Measurements from ENCODE around the gene SLC25A47.
"Not testable (repeated sequence)": the region's sequence is repeated elsewhere in the genome, so short reads cannot be mapped to it uniquely, and the experiment has no call there.

SLC25A47 gene

DNA sequence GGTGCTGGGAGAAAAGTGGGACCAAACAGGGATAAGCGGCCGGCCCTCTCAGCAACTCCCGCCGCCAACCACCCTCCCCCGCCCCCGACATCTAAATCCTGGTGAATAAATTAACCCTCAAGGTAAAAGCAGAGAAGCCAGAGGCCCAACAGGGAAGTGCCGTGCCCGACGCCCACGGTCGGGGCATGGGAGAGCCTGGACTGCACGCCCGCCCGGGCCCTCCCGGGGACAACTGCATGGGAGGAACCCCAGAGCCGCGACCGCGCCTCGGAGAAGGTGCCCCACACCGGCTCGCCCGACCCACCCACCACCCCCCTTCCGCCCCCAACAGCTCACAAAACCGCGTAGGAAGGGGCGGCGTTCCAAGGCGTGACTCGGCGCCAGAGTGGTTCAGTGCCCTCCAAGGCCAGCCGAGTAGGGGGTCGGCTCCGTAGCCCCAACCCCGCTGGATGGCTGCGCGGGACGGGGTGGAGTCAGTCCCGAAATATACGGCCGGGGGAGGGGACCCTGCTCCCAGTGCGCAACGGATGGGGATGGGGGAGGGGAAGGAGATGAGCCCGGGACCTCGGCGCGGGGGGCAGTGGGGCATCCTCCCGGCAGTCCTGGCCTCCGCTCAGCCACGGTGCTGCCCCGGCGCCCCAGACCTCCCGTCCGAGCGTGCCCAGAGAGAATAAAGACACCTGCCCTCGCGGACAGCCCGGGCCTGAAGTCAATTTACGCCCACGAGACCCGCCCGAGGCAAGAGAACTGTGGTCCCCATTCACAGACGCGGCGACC is 17.6 kb upstream of the SLC25A47 start:
- no peak for DNase-seq (ENCODE audit: low spot score)

DNA sequence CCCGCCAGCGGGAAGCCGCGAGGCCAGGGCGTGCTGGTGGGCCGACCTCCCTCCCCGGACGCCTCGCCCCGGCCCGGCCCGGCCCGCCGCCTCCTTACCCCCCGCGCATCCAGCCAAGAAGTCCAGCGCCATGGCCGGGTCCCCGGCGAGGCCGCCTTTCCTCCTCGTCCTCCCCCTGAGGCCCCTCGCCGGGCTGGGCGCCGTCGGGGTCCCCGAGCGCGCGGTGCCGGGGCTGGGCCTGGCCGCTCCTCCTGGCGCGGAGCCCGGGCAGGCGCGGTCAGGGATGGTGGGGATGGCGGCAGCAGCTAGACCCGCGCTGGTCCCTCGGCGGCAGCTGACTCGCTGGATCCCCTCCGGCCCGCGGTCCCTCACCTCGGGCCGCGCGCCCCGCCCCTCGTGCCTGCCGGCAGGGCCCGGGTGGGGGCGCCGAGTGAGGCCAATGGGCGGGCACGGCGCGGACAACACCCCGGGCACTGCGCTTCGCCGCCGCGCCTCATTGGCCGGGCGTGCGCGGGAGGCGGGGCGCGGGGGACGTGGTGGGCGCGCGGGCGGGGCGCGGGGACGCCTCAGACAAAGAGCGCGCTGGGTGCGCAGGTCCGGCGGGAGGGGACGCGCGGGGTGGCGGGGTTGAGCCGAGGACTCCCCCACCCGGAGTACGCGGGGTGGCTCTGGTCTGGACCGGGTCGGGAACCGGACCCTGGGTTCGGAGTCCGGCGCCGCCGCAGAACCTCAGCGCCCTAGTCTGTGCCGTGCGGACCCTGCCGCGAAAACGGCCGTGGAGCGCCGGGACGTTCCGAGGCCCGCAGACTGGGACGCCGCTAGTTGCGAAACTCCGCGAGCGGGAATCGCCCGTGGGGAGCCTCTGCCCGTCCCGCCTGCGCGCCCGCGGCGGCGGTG is 16.8 kb upstream of the SLC25A47 start, which contains the start of gene SLC25A29:
Gene SLC25A29, minus strand, starts transcription at position 344 of the 897 bp plus-strand sequence. Its CDS starts 212 bp downstream, at position 132.
- DNase-seq (ENCODE audit: low spot score) = peak; percentile 89

- no peak for DNase-seq (ENCODE audit: low spot score)
Measured at GRCh38 chr14:100306998-100307765, 16.0 kb upstream of the SLC25A47 start.

DNA sequence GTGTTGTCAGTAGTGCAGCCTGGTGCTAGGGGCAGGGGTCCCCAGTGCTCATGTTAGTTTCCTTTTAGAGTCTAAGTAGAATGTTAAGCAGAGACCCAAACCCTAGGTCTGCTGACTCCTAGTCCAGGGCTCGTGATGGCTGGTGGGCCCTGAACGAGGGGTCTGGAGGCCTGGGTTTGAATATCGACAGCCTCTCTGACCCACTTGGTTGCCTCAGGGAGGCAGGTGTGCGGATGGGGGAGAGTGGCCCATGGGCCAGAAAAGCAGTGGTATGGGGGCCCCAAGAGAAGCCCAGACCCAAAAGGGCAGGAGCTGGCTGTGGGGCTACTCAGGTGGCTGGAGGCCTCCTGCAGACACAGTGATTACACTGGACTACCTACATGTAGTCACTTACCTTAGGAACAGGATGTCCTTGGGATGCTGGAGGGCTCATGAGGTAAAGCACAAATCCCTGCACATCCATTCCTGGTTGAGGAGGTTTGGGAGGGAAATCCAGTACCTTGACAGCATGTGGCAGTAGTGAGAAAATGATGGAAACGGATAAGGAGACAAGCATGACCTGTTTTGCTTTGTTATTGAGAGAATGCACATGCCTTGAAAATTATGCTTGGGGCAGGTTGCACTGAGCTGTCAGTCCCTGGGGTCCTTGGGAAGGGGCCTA is 15.2 kb upstream of the SLC25A47 start:
- DNase-seq (ENCODE audit: low spot score) = no peak

DNA sequence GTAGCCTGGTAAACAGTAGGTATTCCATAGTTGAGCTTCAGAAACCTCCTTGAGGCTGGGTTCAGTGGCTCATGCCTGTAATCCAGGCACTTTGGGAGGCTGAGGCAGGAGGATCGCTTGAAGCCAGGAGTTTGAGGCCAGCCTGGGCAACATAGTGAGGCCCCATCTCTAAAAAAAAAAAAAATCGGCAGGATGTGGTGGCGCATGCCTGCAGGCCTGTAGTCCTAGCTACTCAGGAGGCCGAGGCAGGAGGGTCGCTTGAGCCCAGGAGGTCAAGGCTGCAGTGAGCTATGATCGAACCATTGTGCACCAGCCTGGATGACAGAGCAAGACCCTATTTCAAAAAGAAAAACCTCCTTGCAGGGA is 14.7 kb upstream of the SLC25A47 start:
- DNase-seq (ENCODE audit: low spot score) = not testable (repeated sequence)

GRCh38 chr14:100309028-100309737 is 14.0 kb upstream of the SLC25A47 start:
- DNase-seq (ENCODE audit: low spot score) = no peak

- not testable (repeated sequence) for DNase-seq (ENCODE audit: low spot score)
Measured at GRCh38 chr14:100312110-100312876, 10.8 kb upstream of the SLC25A47 start.

- DNase-seq (ENCODE audit: low spot score) = no peak
Measured at GRCh38 chr14:100312877-100313400, 10.2 kb upstream of the SLC25A47 start.

DNA sequence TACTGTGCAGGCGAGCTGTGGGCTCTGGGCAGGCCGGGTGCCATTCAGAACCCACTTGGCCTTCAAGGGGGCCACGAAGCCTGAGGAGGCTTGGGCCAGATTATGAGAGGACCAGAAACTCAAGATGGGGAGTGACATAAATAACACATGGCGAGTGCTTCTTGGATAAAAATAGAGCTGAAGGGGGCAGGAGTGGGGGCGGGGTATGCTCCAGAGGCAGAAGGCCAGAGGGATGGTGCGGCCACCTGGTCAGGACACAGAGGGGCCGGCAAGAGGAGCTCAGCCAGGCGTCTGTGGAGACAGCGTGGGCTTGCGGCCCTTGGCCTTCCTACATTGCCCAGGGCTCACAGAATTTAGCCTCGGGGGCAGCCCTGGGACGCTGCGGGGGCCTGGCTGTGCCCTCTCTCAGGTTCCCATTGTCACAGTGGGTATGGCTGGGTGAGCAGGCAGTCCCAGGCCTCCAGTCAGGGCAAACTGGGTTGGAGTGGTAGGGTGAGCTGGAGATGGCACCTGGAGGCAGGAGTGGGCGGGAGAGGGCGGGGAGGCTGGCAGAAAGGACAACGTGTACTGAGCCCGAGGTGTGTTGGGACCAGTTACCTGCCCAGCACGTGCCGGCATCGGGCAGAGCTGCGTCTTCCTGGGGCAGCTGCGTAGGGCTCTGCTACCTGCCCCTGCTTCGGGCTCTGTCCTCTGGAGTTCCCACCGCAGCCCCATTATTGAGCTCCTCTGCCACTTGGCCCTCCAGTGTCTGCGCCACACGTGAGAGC is 9.5 kb upstream of the SLC25A47 start:
- no peak for DNase-seq (ENCODE audit: low spot score)

DNA sequence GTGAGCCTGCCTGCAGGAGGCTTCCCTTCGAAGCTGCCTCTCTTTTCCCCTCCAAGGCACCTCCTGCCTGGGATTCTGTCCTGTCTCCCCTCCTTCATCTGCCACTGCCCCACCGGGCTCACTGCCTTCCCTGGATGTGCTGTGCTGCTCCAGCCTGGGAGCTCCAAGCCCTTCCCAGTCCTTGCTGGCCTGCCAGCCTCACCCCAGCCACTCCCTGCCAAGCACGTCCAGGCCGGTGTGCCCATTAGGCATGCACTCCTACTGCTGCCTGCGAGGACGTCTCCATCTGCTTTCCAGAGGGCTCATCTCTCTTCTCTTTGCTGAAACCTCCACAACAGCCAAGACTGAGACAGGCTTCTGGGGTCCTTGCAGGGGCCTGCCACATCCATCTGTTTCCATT is 8.4 kb upstream of the SLC25A47 start:
- no peak for DNase-seq (ENCODE audit: low spot score)

DNA sequence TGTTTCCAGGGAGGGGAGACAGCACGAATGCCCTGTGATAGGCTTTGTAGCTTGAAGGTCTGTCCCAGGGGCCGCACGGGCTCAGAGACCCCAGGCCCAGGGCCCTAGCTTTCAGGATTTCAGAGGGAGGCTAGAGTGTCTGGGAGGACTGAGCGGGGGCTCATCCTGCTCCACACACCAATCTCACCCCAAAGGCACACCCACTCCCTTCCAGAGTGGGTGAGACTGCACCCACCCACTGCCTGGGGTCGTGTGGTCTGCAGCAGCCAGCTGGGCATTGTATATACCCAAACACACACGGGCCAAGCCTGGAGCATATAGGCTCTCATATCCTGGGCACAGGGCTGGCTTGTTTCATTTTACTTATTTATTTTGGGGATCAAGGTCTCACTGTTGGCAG is 5.8 kb upstream of the SLC25A47 start:
- no peak for DNase-seq (ENCODE audit: low spot score)

DNA sequence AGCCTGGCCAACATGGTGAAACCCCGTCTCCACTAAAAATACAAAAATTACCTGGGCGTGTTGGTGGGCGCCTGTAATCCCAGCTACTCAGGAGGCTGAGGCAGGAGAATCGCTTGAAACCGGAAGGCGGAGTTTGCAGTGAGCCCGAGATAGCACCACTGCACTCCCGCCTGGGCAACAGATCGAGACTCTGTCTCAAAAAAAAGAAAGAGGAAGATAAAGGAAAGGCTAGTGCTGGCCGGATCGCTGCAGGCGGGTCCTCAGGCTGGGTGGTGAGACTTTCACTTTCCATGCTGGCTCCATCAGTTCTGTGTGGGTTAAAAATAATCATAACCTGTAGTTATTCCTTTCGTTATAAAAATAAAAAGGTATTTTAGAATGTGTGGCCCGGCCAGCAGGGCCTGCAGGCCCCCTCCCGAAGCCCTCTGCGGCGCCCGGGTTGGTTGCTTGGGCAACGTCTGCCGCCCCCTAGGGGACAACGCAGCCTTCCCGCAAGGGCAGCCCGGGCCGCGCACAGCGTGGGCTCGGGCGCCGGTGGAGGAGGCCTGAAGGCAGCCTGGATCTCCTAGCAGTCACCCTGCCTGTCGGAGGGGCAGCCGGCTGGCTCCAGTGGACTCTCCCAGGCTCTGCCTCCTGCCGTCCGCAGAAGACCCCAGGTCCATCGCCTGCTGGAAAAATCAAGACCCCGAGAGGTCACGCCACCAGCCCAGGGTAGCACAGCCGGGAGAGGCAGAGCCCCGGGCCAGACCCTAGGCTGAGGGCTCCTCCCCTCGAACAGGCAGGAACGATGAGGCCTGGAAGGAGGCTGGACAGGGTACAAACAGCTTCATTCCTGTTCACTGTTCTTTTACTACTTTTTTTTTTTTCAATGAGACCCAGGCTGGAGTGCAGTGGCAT is 5.0 kb upstream of the SLC25A47 start:
- DNase-seq (ENCODE audit: low spot score) = no peak

GRCh38 chr14:100320157-100320856 is 2.8 kb upstream of the SLC25A47 start:
- DNase-seq (ENCODE audit: low spot score) = no peak

- DNase-seq (ENCODE audit: low spot score) = no peak
Measured at GRCh38 chr14:100321473-100322137, 1.5 kb upstream of the SLC25A47 start.

GRCh38 chr14:100322138-100322957 is 791 bp upstream of the SLC25A47 start:
- no peak for DNase-seq (ENCODE audit: low spot score)

GRCh38 chr14:100323942-100324307 is 786 bp downstream of the SLC25A47 start:
- no peak for DNase-seq (ENCODE audit: low spot score)
